Measurements from ENCODE around the gene FLG2.

The FLG2 gene

GRCh38 chr1:152359906-152360305, at the start of gene FLG2:
FLG2 (minus strand) TSS chr1:152360006; CDS start chr1:152358884, 1,122 bp downstream.
- DNase-seq (ENCODE audit: low spot score), result no peak

GRCh38 chr1:152408664-152409063, 48.9 kb upstream of the FLG2 start:
- DNase-seq (ENCODE audit: low spot score), result no peak

DNA sequence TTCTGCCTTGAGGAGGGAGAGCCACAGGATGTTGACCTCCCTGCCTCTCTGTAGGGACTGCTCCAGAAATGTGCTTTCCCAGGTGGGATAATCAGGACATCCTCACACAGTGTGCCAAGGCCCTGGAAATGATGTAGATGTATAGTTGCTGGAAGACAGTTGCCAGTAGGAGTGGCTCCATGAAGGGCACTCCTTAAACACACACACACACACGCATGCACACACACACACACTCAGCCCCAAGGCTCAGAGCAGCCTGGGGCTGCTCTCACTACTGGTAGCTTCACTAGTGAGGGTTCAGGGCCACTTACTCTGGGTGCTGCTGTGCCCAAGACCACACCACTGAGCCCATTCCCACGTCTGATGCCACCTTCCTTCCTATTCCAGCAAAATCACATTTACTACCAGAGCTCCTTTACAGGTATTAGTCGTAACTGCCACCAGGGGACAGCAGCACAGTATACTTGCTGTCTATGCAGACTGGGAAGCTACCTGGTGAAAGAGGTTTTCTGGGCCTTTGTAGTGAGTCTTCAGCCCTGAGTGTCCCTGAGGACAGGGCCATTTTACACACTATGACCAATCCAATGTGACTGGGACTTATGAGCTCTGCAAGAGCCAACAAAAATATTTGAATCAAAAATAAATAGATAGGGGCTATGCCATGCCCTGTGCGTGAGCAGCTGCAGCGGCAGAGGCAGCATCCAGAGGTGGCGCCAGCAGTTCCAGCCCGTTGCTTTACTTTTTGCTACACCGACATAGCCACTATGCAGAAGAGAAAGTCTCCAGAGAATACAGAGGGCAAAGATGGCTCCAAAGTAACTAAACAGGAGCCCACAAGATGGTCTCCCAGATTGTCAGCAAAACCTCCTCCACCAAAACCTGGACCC, 39.2 kb upstream of the FLG2 start:
- DNase-seq (ENCODE audit: low spot score), result no peak

DNA sequence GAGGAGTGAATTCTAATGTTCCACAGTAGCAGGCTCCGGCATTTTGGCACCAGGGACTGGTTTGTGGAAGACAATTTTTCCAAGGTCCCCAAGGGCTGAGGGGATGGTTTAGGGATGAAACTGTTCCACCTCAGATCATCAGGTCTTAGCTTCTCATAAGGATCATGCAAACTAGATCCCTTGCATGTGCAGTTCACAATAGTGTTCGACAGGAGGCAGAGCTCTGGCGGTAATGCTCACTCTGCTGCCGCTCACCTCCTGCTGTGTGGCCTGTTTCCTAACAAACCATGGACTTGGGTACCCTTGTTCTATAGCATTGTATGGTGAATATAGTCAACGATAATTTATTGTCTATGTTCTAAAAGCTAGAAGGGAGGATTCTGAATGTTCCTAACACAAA, 37.7 kb upstream of the FLG2 start:
- no peak for DNase-seq (ENCODE audit: low spot score)

- DNase-seq (ENCODE audit: low spot score), result no peak
These were observed 34.3 kb upstream of the FLG2 start for GRCh38 chr1:152394151-152394550.

GRCh38 chr1:152392909-152393308, 33.1 kb upstream of the FLG2 start:
- no peak for DNase-seq (ENCODE audit: low spot score)

GRCh38 chr1:152388889-152389288, 29.1 kb upstream of the FLG2 start:
- DNase-seq (ENCODE audit: low spot score), result no peak

GRCh38 chr1:152386940-152387339, 27.1 kb upstream of the FLG2 start:
- DNase-seq (ENCODE audit: low spot score), result no peak

DNA sequence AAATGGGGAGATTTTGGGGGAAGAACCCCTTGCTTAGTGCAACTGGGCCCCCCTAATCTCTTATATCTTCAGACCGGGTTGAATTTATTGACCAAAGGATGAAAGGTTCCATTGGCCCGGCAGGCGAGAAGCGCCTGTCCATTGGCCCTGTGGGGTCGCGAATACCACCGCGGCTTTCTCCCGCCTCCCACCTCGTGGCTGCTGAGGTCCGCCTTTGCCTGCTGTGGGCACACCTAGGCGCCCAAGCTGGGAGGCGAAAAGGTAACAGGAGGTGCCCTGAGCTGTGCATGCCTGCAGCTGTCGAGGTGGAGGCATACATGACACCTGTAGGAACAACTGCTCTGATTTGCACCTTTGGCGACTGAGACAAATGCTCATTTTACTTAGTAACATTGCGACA, 21.1 kb upstream of the FLG2 start:
- DNase-seq (ENCODE audit: low spot score), result no peak

GRCh38 chr1:152374451-152374850, 14.6 kb upstream of the FLG2 start:
- no peak for DNase-seq (ENCODE audit: low spot score)

GRCh38 chr1:152372672-152373071, 12.9 kb upstream of the FLG2 start:
- DNase-seq (ENCODE audit: low spot score), result no peak

DNA sequence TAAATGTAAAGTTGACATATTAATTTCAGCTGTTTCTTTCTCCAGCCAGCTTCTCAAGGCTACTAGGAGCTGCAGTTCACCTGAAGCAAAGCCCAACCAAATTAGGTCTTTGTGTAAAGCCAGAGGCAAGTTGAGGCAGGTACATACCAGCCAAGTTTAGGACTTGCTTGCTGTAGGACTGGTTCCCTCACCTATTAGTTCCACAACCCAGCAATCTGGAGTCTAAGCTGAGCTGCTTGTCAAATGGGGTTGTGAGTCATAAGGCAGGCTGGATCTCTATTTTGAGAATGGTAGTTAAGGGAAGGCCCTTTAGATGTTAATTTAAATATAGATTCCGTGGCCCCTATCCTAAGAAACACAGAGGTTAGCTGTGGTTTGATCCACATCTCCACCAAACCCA, 7.6 kb upstream of the FLG2 start:
- DNase-seq (ENCODE audit: low spot score), result no peak

GRCh38 chr1:152356736-152357135, 3.1 kb downstream of the FLG2 start:
- DNase-seq (ENCODE audit: low spot score), result no peak

GRCh38 chr1:152349611-152350010, 10.2 kb downstream of the FLG2 start:
- DNase-seq (ENCODE audit: low spot score), result no peak

DNA sequence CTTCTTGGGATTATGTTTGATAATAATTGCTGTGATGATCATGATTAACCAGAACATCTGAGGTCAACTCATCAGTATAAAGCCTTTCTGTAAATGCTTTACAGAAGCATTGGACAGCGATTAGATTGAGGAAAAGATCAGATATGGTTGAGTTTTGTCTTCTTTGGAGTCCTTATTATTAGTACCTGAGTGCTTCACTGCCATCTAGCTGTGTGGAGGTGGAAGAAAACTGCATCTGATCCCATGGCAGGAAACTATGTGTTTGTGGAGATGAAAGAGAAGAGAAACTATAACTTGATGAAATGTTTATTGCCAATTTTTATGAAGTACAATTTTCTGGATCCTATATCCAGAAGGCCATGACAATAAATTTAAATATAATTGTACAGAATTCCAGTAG, 11.4 kb downstream of the FLG2 start:
- DNase-seq (ENCODE audit: low spot score), result no peak

DNA sequence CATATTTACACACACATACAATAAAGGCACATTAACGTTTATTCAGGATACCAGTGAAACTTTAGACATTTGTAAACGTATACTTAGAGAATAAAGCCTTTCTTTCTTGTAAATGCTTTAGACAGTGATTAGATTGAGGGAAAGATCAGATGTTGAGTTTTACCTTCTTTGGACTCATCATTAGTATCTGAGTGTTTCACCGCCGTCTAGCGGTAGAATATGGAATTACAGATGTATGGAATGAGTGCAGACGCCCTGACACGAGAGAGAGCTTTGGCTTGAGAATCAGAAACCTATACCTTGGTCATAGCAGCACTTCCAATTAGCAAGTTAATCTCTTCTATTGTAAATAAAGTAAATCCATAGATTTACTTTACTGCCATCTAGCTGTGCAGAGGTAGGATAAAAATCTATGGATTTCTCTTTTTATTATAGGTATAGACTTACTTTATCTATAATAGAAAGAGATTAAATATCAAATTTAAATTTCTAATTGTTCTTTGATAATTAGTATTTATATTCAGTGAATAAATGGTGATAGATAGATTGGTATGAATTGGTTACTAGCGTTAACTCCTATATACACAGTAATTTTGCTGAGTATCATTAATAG, 12.6 kb downstream of the FLG2 start:
- no peak for DNase-seq (ENCODE audit: low spot score)

- no peak for DNase-seq (ENCODE audit: low spot score)
These were observed 15.4 kb downstream of the FLG2 start for GRCh38 chr1:152344438-152344837.

DNA sequence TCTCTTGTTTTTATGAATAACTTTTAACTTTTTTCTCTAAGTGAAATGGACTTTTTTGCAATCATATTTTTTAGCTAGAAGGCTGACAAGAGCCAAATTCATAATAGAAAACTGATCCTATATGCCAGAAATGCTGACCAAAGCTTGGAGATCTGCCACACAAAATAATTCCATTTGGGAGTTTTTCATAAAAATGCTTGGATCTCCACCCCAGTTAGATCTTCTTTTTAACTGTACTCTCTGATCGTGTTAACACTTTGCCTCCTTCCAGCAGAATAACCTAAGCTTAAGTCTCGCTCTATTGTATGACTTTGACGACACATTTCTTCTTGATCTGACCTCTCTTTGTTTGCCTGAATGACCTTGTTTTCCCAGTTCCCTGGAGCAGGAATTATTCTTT, 16.8 kb downstream of the FLG2 start:
- no peak for DNase-seq (ENCODE audit: low spot score)

- no peak for DNase-seq (ENCODE audit: low spot score)
These were observed 24.4 kb downstream of the FLG2 start for GRCh38 chr1:152335399-152335798.

GRCh38 chr1:152328801-152329391, 30.9 kb downstream of the FLG2 start:
- no peak for DNase-seq (ENCODE audit: low spot score)

DNA sequence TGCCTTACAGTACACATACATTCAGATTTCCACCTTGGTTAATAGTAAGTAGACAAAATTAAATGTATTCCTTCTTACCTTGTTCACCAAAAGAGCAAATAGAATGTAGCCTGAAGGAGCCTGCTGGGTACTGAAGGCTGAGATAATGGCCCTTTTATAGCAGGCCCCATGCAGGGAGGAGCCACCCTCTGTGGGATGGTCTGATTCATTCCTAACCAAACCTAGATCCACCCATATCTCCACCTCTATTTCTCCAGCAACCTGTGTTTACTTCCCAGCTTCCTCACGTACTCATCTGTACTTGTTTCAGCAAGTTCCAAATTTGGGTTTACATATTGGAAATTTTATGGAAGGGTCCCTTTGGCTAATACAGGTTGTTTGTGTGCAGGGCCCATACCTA, 34.7 kb downstream of the FLG2 start, which contains the start of gene FLG:
Gene FLG (minus strand): TSS at position 129 of the 400 bp plus-strand sequence. CDS start 9,783 bp downstream, outside the sequence.
- DNase-seq (ENCODE audit: low spot score), result no peak

GRCh38 chr1:152313970-152314369, 45.8 kb downstream of the FLG2 start:
- DNase-seq (ENCODE audit: low spot score), result no peak

DNA sequence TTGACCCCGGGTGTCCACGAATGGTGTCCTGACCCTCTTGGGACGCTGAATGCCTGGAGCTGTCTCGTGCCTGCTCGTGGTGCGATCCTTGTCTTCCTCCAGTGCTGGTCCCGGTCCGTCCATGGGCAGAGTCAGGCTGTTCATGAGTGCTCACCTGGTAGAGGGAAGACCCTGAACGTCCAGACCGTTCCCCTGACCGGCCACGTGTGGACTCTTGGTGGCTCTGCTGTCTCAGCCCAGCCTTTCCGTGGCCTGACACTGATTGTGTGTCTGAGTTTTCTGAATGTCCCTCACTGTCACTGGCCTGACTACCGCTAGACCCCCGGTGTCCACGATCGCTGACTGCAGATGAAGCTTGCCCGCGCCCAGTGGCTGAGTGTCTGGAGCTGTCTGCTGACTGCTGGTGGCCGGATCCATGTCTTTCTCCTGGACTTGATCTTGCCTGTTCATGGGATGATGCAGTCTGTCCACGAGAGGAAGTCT, 46.4 kb downstream of the FLG2 start:
- DNase-seq (ENCODE audit: low spot score), result no peak

Measured in left forelimb (tissue), 1 donor.